K562 (cell line): ENCODE measurements around the gene VAPB. TPM values are rescaled to one million over a fixed set of nuclear protein-coding genes. Genes with fewer than 3 reads are reported as not detected.

ENCODE experiments used
- ARID4B ChIP-seq: sonication (generic); formaldehyde crosslinking; IDR thresholded peaks from 2 replicates; pipeline ENCODE4 v1.8.0; 2022; ENCODE audit warnings: mild to moderate bottlenecking, missing genetic modification reagents
- CBFB ChIP-seq: sonication (generic); formaldehyde crosslinking; IDR thresholded peaks from 2 replicates; pipeline ENCODE4 v1.4.0; 2020; ENCODE audit warnings: mild to moderate bottlenecking, missing genetic modification reagents
- ETV6 ChIP-seq, 3 experiments: fragments of 150-350 bp in 1 of 3; sonication (generic) in 1 of 3; formaldehyde crosslinking in 1 of 3; IDR thresholded peaks; 2 replicates each; pipeline versions ENCODE4 v1.6.1 to v1.8.0; 2014 to 2022; ENCODE audit warnings: borderline replicate concordance in 2 of 3, low read depth in 2 of 3, antibody characterized with exemption in 1 of 3, low read length in 1 of 3, mild to moderate bottlenecking in 1 of 3, missing genetic modification reagents in 1 of 3
- HDAC3 ChIP-seq: fragments of 450-650 bp; IDR thresholded peaks from 2 replicates; pipeline ENCODE4 v1.6.1; 2018; ENCODE audit warnings: borderline replicate concordance, mild to moderate bottlenecking, moderate library complexity; ENCODE audit not compliant: partially characterized antibody
- KHSRP ChIP-seq: fragments of 450-650 bp; IDR thresholded peaks from 2 replicates; pipeline ENCODE4 v1.6.1; 2017
- MCM3 ChIP-seq: fragments of 450-650 bp; IDR thresholded peaks from 2 replicates; pipeline ENCODE4 v1.6.1; 2016
- MIER1 ChIP-seq: fragments of 450-650 bp; IDR thresholded peaks from 2 replicates; pipeline ENCODE4 v1.6.1; 2016; ENCODE audit warnings: antibody characterized with exemption, mild to moderate bottlenecking, low read depth
- MTA2 ChIP-seq: fragments of 450-650 bp; IDR thresholded peaks from 2 replicates; pipeline ENCODE4 v1.6.1; 2016; ENCODE audit warnings: low read depth
- NR3C1 ChIP-seq: sonication (generic); formaldehyde crosslinking; IDR thresholded peaks from 2 replicates; pipeline ENCODE4 v1.8.1; 2022; ENCODE audit warnings: missing genetic modification reagents
- POLR2AphosphoS5 ChIP-seq: IDR thresholded peaks from 2 replicates; pipeline ENCODE4 v1.6.1; 2011; ENCODE audit warnings: mild to moderate bottlenecking, low read depth, low read length, moderate library complexity; ENCODE audit not compliant: control insufficient read depth, insufficient read depth
- PYGO2 ChIP-seq: fragments of 450-650 bp; IDR thresholded peaks from 2 replicates; pipeline ENCODE4 v1.6.1; 2016; ENCODE audit warnings: mild to moderate bottlenecking, missing genetic modification characterization, moderate library complexity, missing compliant biosample characterization
- RB1 ChIP-seq: fragments of 450-650 bp; IDR thresholded peaks from 2 replicates; pipeline ENCODE4 v1.6.1; 2017; ENCODE audit warnings: low read depth, mild to moderate bottlenecking
- RNF219 ChIP-seq: fragments of 250-450 bp; sonication (Bioruptor Pico); IDR thresholded peaks from 2 replicates; pipeline ENCODE4 v1.5.0; 2022; ENCODE audit warnings: mild to moderate bottlenecking
- SMARCC2 ChIP-seq: fragments of 450-650 bp; IDR thresholded peaks from 2 replicates; pipeline ENCODE4 v1.6.1; 2017; ENCODE audit warnings: antibody characterized with exemption, moderate library complexity, mild to moderate bottlenecking, low read depth
- STAT5A ChIP-seq: IDR thresholded peaks from 2 replicates; pipeline ENCODE4 v1.6.1; 2012; ENCODE audit warnings: low read length, inconsistent platforms, borderline replicate concordance
- TRIM28 ChIP-seq: fragments of 450-650 bp; IDR thresholded peaks from 2 replicates; pipeline ENCODE4 v1.6.1; 2017
- ZEB2 ChIP-seq: fragments of 450-650 bp; IDR thresholded peaks from 2 replicates; pipeline ENCODE4 v1.6.1; 2016
- ZNF140 ChIP-seq: fragments of 250-450 bp; sonication (Bioruptor Pico); IDR thresholded peaks from 2 replicates; pipeline ENCODE4 v1.8.0; 2021; ENCODE audit warnings: moderate library complexity, mild to moderate bottlenecking, inconsistent platforms
- ZNF584 ChIP-seq: fragments of 200-800 bp; sonication (Bioruptor generic); IDR thresholded peaks from 2 replicates; pipeline ENCODE4 v1.6.1; 2016; ENCODE audit warnings: low read depth, mild to moderate bottlenecking, missing genetic modification characterization, missing compliant biosample characterization
- polyA plus RNA-seq, 8 experiments: library from polyadenylated mRNA; depleted of rRNA in 4 of 8; stranded (reverse) in 5 of 8; unstranded in 3 of 8; fragments of >200 nt; fragmentation: Nextera tagmentation in 2 of 8; fragmentation: Illumina TruSeq in 1 of 8; extraction: Ambion mirVana in 2 of 8; extraction: Trizol in 1 of 8; gene quantifications; 2 replicates each; pipeline versions ENCODE4 v1.2.1 to v1.2.3, GENCODE V29; 2011 to 2014; ENCODE audit warnings: inconsistent platforms in 1 of 8, missing spikeins in 1 of 8
- total RNA-seq, 7 experiments: library from RNA; depleted of rRNA in 6 of 7; stranded (reverse); fragments of >200 nt in 6 of 7; fragmentation: Illumina TruSeq in 2 of 7; extraction: Trizol in 2 of 7; gene quantifications; 2 replicates each; pipeline versions ENCODE4 v1.2.1 to v1.2.3, GENCODE V29; 2011 to 2021; ENCODE audit warnings: low replicate concordance in 1 of 7
- TF ChIP-seq, protein P1 (sequence below): fragments of 200-400 bp; formaldehyde crosslinking; IDR thresholded peaks from 2 replicates; pipeline ENCODE4 v1.6.1; 2017; ENCODE audit warnings: mild to moderate bottlenecking, low read depth, low read length, moderate library complexity

The VAPB gene
- total and polyA plus RNA-seq, 9 of the 15 experiments (the other 6 are each of a cell fraction or from before 2014, with no cell fraction given) = 3.4 to 51.0 (median 27.9) TPM

GRCh38 chr20:58389968-58390658 lies 1.1 kb downstream of the VAPB start (continued):
- TF ChIP-seq RB1 (no peak), TRIM28 (peak; percentile 87), ZEB2 (peak; percentile 82), NR3C1 (CRISPR knock-in tag) (no peak), KHSRP (no peak), SMARCC2 (peak; percentile 75; the same call in 1 of the 2 replicates), MCM3 (no peak), CBFB (CRISPR knock-in tag) (no peak), ZNF584 (CRISPR knock-in tag) (no peak), MTA2 (peak; percentile 74), MIER1 (no peak), RNF219 (CRISPR knock-in tag) (no peak), STAT5A (peak; percentile 67; the same call in 1 of the 2 replicates), ARID4B (CRISPR knock-in tag) (0 out of 2 replicates have a peak, but pooled peaks have one; percentile 16), PYGO2 (tag) (no peak), ZNF140 (CRISPR knock-in tag) (no peak), HDAC3 (peak; percentile 23), ETV6 (IDR thresholded peaks at IDR 0.05; ENCODE audit: borderline replicate concordance in 1 of 2, low read depth in 2 of 2, low read length in 1 of 2) (no peak), ETV6 (CRISPR knock-in tag; IDR thresholded peaks at IDR 0.05; ENCODE audit: borderline replicate concordance) (0 out of 2 replicates have a peak, but pooled peaks have one; percentile 33), POLR2AphosphoS5 (peak; percentile 80)
- TF ChIP-seq, protein P1, sequence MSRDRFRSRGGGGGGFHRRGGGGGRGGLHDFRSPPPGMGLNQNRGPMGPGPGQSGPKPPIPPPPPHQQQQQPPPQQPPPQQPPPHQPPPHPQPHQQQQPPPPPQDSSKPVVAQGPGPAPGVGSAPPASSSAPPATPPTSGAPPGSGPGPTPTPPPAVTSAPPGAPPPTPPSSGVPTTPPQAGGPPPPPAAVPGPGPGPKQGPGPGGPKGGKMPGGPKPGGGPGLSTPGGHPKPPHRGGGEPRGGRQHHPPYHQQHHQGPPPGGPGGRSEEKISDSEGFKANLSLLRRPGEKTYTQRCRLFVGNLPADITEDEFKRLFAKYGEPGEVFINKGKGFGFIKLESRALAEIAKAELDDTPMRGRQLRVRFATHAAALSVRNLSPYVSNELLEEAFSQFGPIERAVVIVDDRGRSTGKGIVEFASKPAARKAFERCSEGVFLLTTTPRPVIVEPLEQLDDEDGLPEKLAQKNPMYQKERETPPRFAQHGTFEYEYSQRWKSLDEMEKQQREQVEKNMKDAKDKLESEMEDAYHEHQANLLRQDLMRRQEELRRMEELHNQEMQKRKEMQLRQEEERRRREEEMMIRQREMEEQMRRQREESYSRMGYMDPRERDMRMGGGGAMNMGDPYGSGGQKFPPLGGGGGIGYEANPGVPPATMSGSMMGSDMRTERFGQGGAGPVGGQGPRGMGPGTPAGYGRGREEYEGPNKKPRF = no peak
